HepG2 (cell line): ENCODE data around the gene NES. TPM values are rescaled to one million over a fixed set of nuclear protein-coding genes. Genes with fewer than 3 reads are reported as not detected.
A peak's percentile ranks its signal among the peaks of the same experiment; 100 is the strongest.

Source experiments
- ATAC-seq: fragments of 200-7000 bp; cut with Tn5 transposase; 3 replicates; pipeline ENCODE4 v1.9.1; 2020; ENCODE audit warnings: mild to moderate bottlenecking, moderate library complexity
- BruUV-seq: library from RNA; stranded (reverse); fragments of 400-500 nt; replicated peaks from 2 replicates; lab custom pipeline; 2021; lab: Mats Ljungman, UMichigan
- CTCF ChIA-PET: fragments of 300-600 bp; formaldehyde crosslinking; extraction: SDS; loops from one replicate; lab custom pipeline; 2021; ENCODE audit warnings: low total read pairs, inconsistent platforms, low intra/inter-chr PET ratio; lab: Yijun Ruan, JAX
- POLR2A ChIA-PET: fragments of 350-600 bp; sonication (Branson Sonifier 250); formaldehyde crosslinking; loops from one replicate; lab custom pipeline; 2020; ENCODE audit warnings: antibody characterized with exemption, inconsistent platforms; lab: Yijun Ruan, JAX
- DNase-seq: peaks from one replicate; pipeline ENCODE4 v3.0.0-alpha.2; 2015; ENCODE audit warnings: low spot score
- FAIRE-seq: peaks from 3 replicates; lab custom pipeline; 2011; peaks lifted over from hg19 to GRCh38; lab: Jason Lieb, UNC
- H2AFZ ChIP-seq: one replicate; pipeline ENCODE4 v1.6.1; 2011; ENCODE audit warnings: low read length, inconsistent platforms
- H3K27ac ChIP-seq: fragments of 300-600 bp; 3 replicates; pipeline ENCODE4 v1.8.0; 2011; ENCODE audit warnings: mixed run types, mild to moderate bottlenecking, mixed read lengths, low read length, inconsistent platforms; ENCODE audit not compliant: insufficient read depth; ENCODE audit errors: extremely low read length
- H3K27me3 ChIP-seq, 2 experiments: fragments of 200-600 bp in 1 of 2; 2 replicates in 1 of 2; 3 replicates in 1 of 2; pipeline versions ENCODE4 v1.6.0 to v1.8.0; 2011; ENCODE audit warnings: low read length in 2 of 2, mild to moderate bottlenecking in 2 of 2, moderate library complexity in 2 of 2, inconsistent platforms in 1 of 2; ENCODE audit not compliant: insufficient read depth in 2 of 2, control insufficient read depth in 1 of 2
- H3K36me3 ChIP-seq, 2 experiments: fragments of 200-600 bp in 1 of 2; replicated peaks in 1 of 2; 2 replicates in 1 of 2; 3 replicates in 1 of 2; pipeline versions ENCODE4 v1.5.1 to v1.8.0; 2011; ENCODE audit warnings: low read length in 2 of 2, inconsistent platforms in 1 of 2; ENCODE audit not compliant: insufficient read depth in 2 of 2, control insufficient read depth in 1 of 2
- H3K4me1 ChIP-seq: 2 replicates; pipeline ENCODE4 v1.5.1; 2012; ENCODE audit warnings: low read length, inconsistent platforms; ENCODE audit not compliant: insufficient read depth
- H3K4me2 ChIP-seq: 2 replicates; pipeline ENCODE4 v1.6.0; 2011; ENCODE audit warnings: low read depth, low read length, inconsistent platforms
- H3K4me3 ChIP-seq, 3 experiments: fragments of 200-600 bp in 1 of 3; sonication (generic), shearing (Covaris generic) in 1 of 3; replicated peaks in 1 of 3; 2 replicates each; pipeline ENCODE4 v1.5.1; 2011 to 2016; ENCODE audit warnings: low read length in 3 of 3, inconsistent platforms in 2 of 3, low read depth in 2 of 3, mild to moderate bottlenecking in 2 of 3, control low read depth in 1 of 3, mixed read lengths in 1 of 3; ENCODE audit not compliant: insufficient read depth in 1 of 3
- H3K79me2 ChIP-seq: one replicate; pipeline ENCODE4 v1.6.1; 2011; ENCODE audit warnings: low read length, inconsistent platforms; ENCODE audit not compliant: insufficient read depth
- H3K9ac ChIP-seq: 2 replicates; pipeline ENCODE4 v1.6.0; 2011; ENCODE audit warnings: mild to moderate bottlenecking, low read depth, low read length, inconsistent platforms; ENCODE audit not compliant: insufficient read depth
- H3K9me3 ChIP-seq: 2 replicates; pipeline ENCODE4 v1.5.1; 2012; ENCODE audit warnings: mild to moderate bottlenecking, low read length
- H4K20me1 ChIP-seq: 2 replicates; pipeline ENCODE4 v1.6.0; 2011; ENCODE audit warnings: inconsistent platforms, mild to moderate bottlenecking, low read length, moderate library complexity; ENCODE audit not compliant: insufficient read depth
- FOXA1 ChIP-seq, 2 experiments: fragments of 450-650 bp in 1 of 2; sonication (generic) in 1 of 2; formaldehyde crosslinking in 1 of 2; IDR thresholded peaks; 2 replicates each; pipeline versions ENCODE4 v1.4.0 to v1.6.1; 2016 to 2020; ENCODE audit warnings: missing genetic modification reagents in 1 of 2
- FOXO1 ChIP-seq: sonication (generic); formaldehyde crosslinking; IDR thresholded peaks from 2 replicates; pipeline ENCODE4 v1.4.0; 2020; ENCODE audit warnings: missing genetic modification reagents
- HCFC1 ChIP-seq: fragments of 150-350 bp; IDR thresholded peaks from 2 replicates; pipeline ENCODE4 v1.6.1; 2014; ENCODE audit warnings: low read depth, low read length
- HHEX ChIP-seq: IDR thresholded peaks from 2 replicates; pipeline ENCODE4 v1.6.1; 2016; ENCODE audit warnings: control low read depth
- HNRNPLL ChIP-seq: fragments of 200-400 bp; formaldehyde crosslinking; IDR thresholded peaks from 2 replicates; pipeline ENCODE4 v1.6.1; 2017; ENCODE audit warnings: mild to moderate bottlenecking, low read depth, low read length; ENCODE audit not compliant: poor library complexity, severe bottlenecking
- HNRNPUL1 ChIP-seq: fragments of 200-400 bp; formaldehyde crosslinking; IDR thresholded peaks from 2 replicates; pipeline ENCODE4 v1.6.1; 2017; ENCODE audit warnings: low read depth, mild to moderate bottlenecking, low read length, moderate library complexity
- MBNL3 ChIP-seq: fragments of 250-450 bp; sonication (Bioruptor Pico); conservative IDR thresholded peaks from 2 replicates; pipeline ENCODE4 v1.8.0; 2022; ENCODE audit warnings: mild to moderate bottlenecking, inconsistent platforms
- PHF5A ChIP-seq: IDR thresholded peaks from one replicate; pipeline ENCODE4 v1.6.1; 2018; ENCODE audit warnings: low read depth, missing genetic modification reagents; ENCODE audit not compliant: unreplicated experiment
- TEAD3 ChIP-seq: optimal IDR thresholded peaks from 2 replicates; pipeline ENCODE3; 2016; ENCODE audit warnings: borderline replicate concordance
- ZNF460 ChIP-seq: sonication (generic); formaldehyde crosslinking; IDR thresholded peaks from 2 replicates; pipeline ENCODE4 v1.5.1; 2020; ENCODE audit warnings: missing genetic modification reagents, mild to moderate bottlenecking, borderline replicate concordance
- ZNF678 ChIP-seq: sonication (generic); formaldehyde crosslinking; IDR thresholded peaks from 2 replicates; pipeline ENCODE4 v1.4.0; 2020; ENCODE audit warnings: mild to moderate bottlenecking, missing genetic modification reagents
- ZNF740 ChIP-seq: sonication (generic); formaldehyde crosslinking; IDR thresholded peaks from 2 replicates; pipeline ENCODE4 v1.4.0; 2020; ENCODE audit warnings: missing genetic modification reagents
- WGBS: methylation state at CpG from one replicate; pipeline ENCODE4 v1.1.6; 2017; ENCODE audit warnings: low lambda C conversion rate; 5-methylcytosine and 5-hydroxymethylcytosine counted together
- in situ Hi-C: cut with HindIII; loops from 2 replicates; pipeline ENCODE4 v1.10.0; 2017; ENCODE audit warnings: low pct_unique_long_range_greater_than_20kb; ENCODE audit not compliant: extremely low pct_ligation_motif_present
- intact Hi-C: fragments of 100-400 bp; cut with micrococcal nuclease; formaldehyde crosslinking; loops from one replicate; pipeline ENCODE4 v1.10.0; 2022; ENCODE audit not compliant: unreplicated experiment
- polyA plus RNA-seq, 8 experiments: library from polyadenylated mRNA; depleted of rRNA in 3 of 8; stranded (reverse) in 7 of 8; unstranded in 1 of 8; fragments of >200 nt; fragmentation: Illumina TruSeq in 4 of 8; extraction: Trizol in 4 of 8; gene quantifications; 2 replicates each; pipeline versions ENCODE4 v1.2.1 to v1.2.3, GENCODE V29; 2011 to 2016; ENCODE audit warnings: low read depth in 4 of 8, missing spikeins in 1 of 8, mixed read lengths in 1 of 8; ENCODE audit not compliant: insufficient read depth in 1 of 8
- total RNA-seq, 5 experiments: library from RNA; depleted of rRNA; stranded (reverse); fragments of >200 nt; fragmentation: Illumina TruSeq; extraction: Trizol; gene quantifications; 2 replicates each; pipeline ENCODE4 v1.2.3, GENCODE V29; 2016; ENCODE audit warnings: low read depth in 1 of 5
- TF ChIP-seq, protein P1 (sequence below): sonication (generic); formaldehyde crosslinking; IDR thresholded peaks from 2 replicates; pipeline ENCODE4 v1.9.0; 2021; ENCODE audit warnings: missing genetic modification reagents, borderline replicate concordance
- TF ChIP-seq, protein P2 (sequence below): sonication (generic); formaldehyde crosslinking; IDR thresholded peaks from 2 replicates; pipeline ENCODE4 v1.5.0; 2020; ENCODE audit warnings: missing genetic modification reagents
- TF ChIP-seq, protein P3 (sequence below): sonication (generic); formaldehyde crosslinking; conservative IDR thresholded peaks from 2 replicates; pipeline ENCODE4 v1.4.0; 2020; ENCODE audit warnings: missing genetic modification reagents
- TF ChIP-seq, protein P4 (sequence below): sonication (generic); formaldehyde crosslinking; IDR thresholded peaks from 2 replicates; pipeline ENCODE4 v1.5.1; 2020; ENCODE audit warnings: mild to moderate bottlenecking, moderate library complexity, missing genetic modification reagents

The NES gene
- total and polyA plus RNA-seq, 2 of the 13 experiments (the other 11 are each of a cell fraction or from before 2014, with no cell fraction given): 1.7 to 16.6 TPM

DNA sequence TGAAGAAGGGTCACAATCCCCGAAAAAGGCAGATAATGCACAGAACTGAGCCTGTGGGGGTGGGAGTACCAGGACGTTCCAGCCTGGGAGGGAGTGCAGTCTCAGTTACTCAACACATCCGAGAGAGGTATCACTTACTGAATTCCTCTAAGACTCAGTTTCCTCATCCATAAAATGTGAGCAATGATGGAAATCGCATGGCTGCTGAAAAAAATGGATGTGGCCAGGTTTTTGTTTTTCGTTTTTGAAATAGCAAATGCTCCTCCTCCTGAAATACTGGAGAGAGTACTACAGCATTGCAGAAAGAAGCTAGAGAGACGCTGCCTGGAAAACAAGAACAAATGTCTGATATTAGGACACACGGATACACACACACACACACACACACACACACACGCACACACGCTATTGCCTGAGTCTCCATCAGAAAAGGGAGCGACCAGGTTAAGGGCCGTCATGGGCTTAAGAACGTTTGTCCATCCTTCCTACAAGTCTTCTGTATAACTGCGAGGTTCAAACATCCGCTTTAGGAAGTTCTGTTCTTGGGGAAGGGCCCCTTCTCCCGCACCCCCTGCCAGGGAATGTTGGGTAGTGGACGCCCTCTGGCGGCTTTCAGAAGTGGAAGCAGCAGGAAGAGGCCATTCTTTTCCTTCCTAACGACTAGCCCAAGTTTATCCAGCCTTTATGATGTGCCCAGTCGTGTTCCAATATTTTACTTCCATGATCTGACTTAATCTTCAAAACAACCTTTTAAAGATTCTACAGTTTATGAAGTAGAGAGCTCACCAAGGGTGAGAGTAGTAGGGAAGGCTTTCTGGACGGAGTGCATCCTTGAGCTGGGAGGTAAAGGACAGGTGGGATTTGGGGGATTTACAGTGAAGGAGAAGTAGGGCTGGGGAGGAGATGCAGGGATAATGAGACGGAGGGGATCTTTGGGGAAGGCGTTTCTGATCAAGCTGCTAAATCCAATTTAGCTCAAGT, 699 bp upstream of the NES start:
- intact Hi-C loops: loop anchor here (1.0 to 2.0 kb wide), 2 partner anchors 18 to 51 kb away; no protein-coding TSS in a partner anchor
- Histone ChIP-seq H3K27me3 (peaks cover 2 to 32% of the 10 kb centered on the region in 2 experiments), H4K20me1 (no peaks in the 10 kb centered on the region), H3K4me1 (peaks cover 62% of the 10 kb centered on the region), H2AFZ (no peak overlapping the region), H3K27ac (no peak overlapping the region), H3K79me2 (peaks cover 2% of the 10 kb centered on the region), H3K9ac (peak overlapping the region; percentile 27; the same call in 1 of the 2 replicates), H3K9me3 (no peaks in the 10 kb centered on the region), H3K36me3 (no peaks in the 10 kb centered on the region), H3K4me3 (peak overlapping the region; percentile 40 to 63 (median 58); a peak in 5 of 6 replicates), H3K4me2 (peak overlapping the region; percentile 81)
- ChIA-PET POLR2A (interaction anchor here (1.7 to 9.1 kb wide), 3 partner anchors 11 to 63 kb away, joined by 4 to 189 read pairs (median 8); partner anchors contain the start of gene MRPL24), CTCF (interaction anchor here (1.2 to 5.1 kb wide), 3 partner anchors 12 to 51 kb away, joined by 3 to 166 read pairs (median 18); no protein-coding TSS in a partner anchor)
- BruUV-seq: no TSS peak
- in situ Hi-C loops: no loop called here
- peak; percentile 70 for FAIRE-seq
- peak; percentile 72 for DNase-seq
- under 1% methylated on average over 20 of the region's 22 CpGs for WGBS
- peak; percentile 60 for ATAC-seq
- TF ChIP-seq ZNF460 (no peak), MBNL3 (CRISPR knock-in tag) (no peak), HNRNPUL1 (no peak), TEAD3 (CRISPR knock-in tag) (peak; percentile 74), FOXO1 (CRISPR knock-in tag) (no peak), HNRNPLL (no peak), HHEX (CRISPR knock-in tag) (no peak), ZNF678 (CRISPR knock-in tag) (no peak), FOXA1 (IDR thresholded peaks at IDR 0.05) (no peak), FOXA1 (CRISPR knock-in tag; IDR thresholded peaks at IDR 0.05) (no peak), HCFC1 (no peak), PHF5A (CRISPR knock-in tag) (no peak), ZNF740 (0 out of 2 replicates have a peak, but pooled peaks have one; percentile 52)
- TF ChIP-seq, protein P1, sequence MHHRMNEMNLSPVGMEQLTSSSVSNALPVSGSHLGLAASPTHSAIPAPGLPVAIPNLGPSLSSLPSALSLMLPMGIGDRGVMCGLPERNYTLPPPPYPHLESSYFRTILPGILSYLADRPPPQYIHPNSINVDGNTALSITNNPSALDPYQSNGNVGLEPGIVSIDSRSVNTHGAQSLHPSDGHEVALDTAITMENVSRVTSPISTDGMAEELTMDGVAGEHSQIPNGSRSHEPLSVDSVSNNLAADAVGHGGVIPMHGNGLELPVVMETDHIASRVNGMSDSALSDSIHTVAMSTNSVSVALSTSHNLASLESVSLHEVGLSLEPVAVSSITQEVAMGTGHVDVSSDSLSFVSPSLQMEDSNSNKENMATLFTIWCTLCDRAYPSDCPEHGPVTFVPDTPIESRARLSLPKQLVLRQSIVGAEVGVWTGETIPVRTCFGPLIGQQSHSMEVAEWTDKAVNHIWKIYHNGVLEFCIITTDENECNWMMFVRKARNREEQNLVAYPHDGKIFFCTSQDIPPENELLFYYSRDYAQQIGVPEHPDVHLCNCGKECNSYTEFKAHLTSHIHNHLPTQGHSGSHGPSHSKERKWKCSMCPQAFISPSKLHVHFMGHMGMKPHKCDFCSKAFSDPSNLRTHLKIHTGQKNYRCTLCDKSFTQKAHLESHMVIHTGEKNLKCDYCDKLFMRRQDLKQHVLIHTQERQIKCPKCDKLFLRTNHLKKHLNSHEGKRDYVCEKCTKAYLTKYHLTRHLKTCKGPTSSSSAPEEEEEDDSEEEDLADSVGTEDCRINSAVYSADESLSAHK (CRISPR knock-in tag): no peak
- TF ChIP-seq, protein P2, sequence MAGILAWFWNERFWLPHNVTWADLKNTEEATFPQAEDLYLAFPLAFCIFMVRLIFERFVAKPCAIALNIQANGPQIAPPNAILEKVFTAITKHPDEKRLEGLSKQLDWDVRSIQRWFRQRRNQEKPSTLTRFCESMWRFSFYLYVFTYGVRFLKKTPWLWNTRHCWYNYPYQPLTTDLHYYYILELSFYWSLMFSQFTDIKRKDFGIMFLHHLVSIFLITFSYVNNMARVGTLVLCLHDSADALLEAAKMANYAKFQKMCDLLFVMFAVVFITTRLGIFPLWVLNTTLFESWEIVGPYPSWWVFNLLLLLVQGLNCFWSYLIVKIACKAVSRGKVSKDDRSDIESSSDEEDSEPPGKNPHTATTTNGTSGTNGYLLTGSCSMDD (CRISPR knock-in tag): no peak
- TF ChIP-seq, protein P3, sequence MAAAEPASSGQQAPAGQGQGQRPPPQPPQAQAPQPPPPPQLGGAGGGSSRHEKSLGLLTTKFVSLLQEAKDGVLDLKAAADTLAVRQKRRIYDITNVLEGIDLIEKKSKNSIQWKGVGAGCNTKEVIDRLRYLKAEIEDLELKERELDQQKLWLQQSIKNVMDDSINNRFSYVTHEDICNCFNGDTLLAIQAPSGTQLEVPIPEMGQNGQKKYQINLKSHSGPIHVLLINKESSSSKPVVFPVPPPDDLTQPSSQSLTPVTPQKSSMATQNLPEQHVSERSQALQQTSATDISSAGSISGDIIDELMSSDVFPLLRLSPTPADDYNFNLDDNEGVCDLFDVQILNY (CRISPR knock-in tag): no peak
- TF ChIP-seq, protein P4, sequence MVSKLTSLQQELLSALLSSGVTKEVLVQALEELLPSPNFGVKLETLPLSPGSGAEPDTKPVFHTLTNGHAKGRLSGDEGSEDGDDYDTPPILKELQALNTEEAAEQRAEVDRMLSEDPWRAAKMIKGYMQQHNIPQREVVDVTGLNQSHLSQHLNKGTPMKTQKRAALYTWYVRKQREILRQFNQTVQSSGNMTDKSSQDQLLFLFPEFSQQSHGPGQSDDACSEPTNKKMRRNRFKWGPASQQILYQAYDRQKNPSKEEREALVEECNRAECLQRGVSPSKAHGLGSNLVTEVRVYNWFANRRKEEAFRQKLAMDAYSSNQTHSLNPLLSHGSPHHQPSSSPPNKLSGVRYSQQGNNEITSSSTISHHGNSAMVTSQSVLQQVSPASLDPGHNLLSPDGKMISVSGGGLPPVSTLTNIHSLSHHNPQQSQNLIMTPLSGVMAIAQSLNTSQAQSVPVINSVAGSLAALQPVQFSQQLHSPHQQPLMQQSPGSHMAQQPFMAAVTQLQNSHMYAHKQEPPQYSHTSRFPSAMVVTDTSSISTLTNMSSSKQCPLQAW: 0 out of 2 replicates have a peak, but pooled peaks have one; percentile 5
